Inflammatory macrophage treated with lipopolysaccharide for 1 hour (primary cell): ENCODE data around the gene TMEM215.
"Not testable (repeated sequence)": the region's sequence is repeated elsewhere in the genome, so short reads cannot be mapped to it uniquely, and the experiment has no call there.

Experiments
- DNase-seq, 2 donors: peaks; one replicate each; pipeline ENCODE4 v3.0.0-alpha.2; 2020 to 2022

TMEM215 gene

GRCh38 chr9:32783168-32783891 is at the start of gene TMEM215:
Gene TMEM215, plus strand, starts transcription at chr9:32783540. Its CDS starts 644 bp downstream, at chr9:32784184.
- no peak for DNase-seq

DNA sequence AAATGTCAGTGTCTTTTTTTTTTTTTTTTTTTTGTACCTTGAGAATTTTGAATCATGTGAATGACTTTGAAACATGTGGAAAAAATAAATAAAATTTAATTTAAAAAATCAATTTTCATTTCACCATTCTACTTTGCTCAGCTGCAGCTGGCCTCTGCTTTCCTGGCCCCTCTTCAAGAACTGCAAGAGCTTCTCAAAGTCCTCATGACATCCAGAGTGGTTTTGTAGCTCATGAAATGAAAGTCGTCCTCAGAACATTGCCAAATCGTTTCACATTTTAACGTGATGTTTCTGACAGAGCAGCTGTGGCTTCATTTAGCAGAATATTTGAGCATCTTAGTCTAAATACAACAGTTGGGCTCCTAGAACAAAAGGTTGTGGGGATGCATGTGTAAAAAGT is 47.9 kb upstream of the TMEM215 start:
- no peak for DNase-seq

DNA sequence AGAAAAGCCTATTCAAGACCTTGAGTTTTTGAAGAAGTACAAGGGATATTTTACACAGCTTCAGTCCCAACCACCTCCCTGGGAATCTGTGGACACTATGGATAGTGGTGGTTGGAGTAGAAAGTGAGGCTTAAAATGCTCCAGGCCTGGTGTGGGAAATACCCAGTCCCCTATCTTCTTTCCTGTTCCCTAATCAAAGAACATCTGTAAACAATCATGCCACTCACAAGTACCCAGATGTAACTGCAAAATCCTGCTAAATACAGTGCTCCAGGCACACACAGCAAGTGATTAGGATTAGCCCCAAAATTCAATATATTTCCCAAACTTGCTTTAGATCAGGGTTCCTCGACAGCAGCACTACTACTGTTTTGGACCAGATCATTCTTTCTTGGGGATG is 46.0 kb upstream of the TMEM215 start:
- no peak for DNase-seq

DNA sequence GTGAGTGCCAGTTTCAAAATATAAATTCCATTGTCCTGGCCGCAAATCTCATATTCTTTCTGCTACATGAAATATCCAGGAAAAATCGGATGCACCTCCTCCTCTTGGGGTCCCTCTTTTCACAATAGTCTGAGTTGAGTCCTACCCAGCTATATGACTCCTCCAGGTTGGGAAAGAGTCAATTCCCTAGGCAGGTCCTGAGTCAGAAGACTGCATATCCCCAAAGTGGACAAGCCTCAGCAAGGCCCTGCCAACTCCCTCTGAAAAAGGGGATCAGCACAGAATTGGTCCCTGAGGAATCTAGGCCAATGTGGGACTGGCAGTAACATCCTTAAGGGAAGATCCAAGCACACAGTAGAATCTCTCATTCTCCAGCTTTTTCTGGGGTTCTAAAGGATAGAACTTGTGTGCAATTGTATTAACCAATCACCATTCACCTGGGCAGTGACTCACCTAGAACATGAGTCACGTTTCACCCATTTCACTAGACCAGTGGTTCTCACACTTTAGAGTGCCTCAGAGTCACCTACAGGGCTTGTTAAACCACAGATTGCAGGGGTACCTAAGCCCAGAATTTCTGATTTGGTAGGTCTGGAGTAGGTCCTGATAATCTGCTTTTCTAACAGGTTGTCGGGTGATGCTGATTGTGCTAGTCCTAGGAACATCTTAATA is 44.7 kb upstream of the TMEM215 start:
- no peak for DNase-seq

DNA sequence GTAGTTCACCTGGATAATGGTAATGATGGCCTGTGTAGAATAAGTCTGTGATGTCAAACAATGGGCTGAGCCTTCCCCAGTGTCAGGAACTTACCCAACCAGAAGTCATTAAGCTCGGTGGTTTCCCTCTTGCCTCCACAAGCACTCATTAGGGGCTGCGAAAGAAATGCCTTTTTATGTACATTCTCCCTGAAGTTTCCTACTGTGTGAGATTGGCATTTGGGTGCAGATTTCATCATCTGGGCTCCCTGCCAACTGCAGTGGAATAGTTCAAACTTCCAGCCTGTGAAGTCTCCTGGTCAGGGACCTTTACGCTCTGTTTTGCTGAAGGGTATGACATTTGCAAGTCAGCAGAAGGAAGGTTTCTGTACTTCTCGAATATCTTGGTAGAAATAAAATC is 41.6 kb upstream of the TMEM215 start:
- DNase-seq, result no peak

- no peak for DNase-seq
These were observed 41.0 kb upstream of the TMEM215 start for GRCh38 chr9:32742296-32742695.

DNA sequence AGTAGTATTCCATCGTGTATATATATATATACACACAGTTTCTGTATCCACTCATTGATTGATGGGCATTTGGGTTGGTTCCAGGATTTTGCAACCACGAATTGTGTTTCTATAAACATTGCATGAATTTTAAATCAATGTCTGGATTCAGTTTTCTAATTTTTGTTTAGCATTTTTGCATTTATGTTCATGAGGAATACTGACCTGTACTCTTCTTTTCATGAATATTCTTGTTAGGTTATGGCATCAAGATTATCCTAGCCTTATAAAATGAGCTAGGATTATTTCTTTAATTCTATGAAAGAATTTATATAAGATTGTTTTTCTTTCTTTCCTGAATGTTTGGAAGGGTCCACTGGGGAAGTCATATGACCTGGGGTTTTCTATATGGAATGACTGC is 35.3 kb upstream of the TMEM215 start:
- no peak for DNase-seq

DNA sequence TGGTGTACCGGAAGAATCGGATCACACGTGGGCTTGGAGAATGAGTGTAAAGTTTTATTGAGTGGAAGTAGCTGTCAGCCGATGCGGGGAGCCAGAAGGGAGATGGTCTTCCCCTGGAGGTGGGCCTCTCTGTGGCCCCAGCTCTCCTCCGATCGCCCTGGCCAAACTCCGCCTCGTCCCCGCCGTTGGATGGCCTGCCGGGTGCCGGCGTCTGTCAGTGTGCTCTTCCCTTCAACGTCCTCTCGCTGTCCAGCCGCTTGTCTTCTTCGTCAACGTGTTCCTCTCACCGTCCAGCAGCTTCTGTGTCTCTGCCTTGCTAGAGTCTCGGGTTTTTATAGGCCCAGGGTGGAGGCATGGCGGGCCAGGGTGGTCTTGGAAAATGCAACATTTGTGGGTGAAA is 27.6 kb upstream of the TMEM215 start:
- DNase-seq, result no peak

GRCh38 chr9:32764139-32764538 is 19.2 kb upstream of the TMEM215 start:
- DNase-seq, result no peak

DNA sequence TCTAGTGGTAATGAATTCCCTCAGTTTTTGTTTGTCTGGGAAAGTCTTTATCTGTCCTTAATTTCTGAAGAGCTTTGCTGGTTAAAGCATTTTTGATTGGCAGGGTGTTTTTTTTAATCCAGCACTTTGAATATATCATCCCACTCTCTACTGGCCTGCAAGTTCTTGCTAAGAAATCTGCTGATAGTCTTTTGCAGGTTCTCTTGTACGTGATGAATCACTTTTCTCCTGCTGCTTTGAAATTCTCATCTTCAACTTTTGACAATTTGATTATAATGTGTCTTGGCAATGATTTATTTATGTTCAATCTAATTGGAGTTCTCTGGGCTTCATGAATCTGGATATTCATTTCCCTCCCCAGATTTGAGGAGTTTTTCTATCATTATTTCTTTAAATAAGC is 8.1 kb upstream of the TMEM215 start:
- DNase-seq, result no peak

DNA sequence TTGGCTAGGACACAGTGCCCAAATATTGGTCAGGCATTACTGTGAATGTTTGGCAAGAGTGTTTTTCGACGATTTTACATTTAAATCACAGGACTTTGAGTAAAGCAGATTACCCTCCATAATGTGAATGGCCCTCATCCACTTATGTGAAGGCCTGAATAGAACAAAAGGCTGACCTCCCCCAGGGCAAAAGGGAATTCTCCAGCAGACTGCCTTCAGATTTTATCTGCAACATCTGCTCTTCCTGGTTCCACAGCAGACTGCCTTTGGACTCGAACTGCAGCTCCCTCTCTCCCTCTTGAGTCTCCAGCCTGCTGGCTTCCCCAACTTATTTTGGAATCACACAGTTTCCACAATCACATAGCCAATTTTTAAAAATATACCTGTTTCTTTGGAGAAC is 7.1 kb upstream of the TMEM215 start:
- no peak for DNase-seq

GRCh38 chr9:32782476-32783167 is 718 bp upstream of the TMEM215 start:
- DNase-seq, result no peak

GRCh38 chr9:32787816-32788215 is 4.5 kb downstream of the TMEM215 start:
- DNase-seq, result no peak

DNA sequence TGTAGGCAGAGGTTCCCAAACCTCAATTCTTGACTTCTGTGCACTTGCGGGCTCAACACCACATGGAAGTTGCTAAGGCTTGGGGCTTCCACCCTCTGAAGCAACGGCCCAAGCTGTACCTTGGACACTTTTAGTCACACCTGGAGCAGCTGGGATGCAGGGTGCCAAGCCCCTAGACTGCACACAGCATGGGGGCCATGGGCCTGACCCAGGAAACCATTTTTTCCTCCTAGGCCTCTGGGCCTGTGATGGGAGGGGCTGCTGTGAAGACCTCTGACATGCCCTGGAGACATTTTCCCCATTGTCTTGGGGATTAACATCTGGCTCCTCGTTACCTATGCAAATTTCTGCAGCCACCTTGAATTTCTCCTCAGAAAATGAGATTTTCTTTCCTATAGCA is 12.7 kb downstream of the TMEM215 start:
- not testable (repeated sequence) for DNase-seq

GRCh38 chr9:32801530-32801929 is 18.2 kb downstream of the TMEM215 start:
- DNase-seq, result no peak

DNA sequence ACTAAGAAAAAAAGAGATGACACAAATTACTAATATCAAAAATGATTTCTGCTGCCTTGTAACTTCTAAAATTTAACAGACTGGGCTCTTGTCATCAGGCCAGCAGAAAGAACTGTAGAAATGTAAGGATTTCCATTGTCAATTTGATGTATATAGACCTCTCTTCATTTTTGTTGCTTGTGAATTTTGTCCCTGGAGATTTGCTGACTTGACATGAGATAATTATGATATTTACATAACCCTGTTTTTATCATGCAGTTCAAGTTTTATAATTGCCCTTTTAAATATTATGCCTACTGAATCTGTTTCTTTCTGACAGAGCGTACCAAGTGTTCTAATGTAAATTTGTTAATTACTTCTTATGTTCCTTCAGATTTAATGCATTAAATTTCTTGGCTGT is 23.9 kb downstream of the TMEM215 start:
- DNase-seq, result no peak

- no peak for DNase-seq
These were observed 27.9 kb downstream of the TMEM215 start for GRCh38 chr9:32811246-32811645.

- no peak for DNase-seq
These were observed 37.0 kb downstream of the TMEM215 start for GRCh38 chr9:32820322-32820721.

DNA sequence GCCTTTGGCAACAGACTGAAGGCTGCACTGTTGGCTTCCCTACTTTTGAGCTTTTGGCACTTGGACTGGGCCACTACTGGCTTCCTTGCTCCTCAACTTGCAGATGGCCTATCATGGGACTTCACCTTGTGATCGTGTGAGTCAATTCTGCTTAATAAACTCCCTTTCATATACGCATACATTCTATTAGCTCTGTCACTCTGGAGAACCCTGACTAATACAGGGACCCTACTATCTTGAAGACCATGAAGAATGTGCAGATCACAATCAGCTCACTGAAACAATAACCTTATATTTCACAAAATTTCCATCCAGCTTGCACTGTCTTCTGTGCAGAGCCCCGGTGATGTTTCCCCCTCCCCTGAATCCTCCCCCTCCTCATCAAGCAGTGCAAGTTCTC is 39.8 kb downstream of the TMEM215 start:
- no peak for DNase-seq

DNA sequence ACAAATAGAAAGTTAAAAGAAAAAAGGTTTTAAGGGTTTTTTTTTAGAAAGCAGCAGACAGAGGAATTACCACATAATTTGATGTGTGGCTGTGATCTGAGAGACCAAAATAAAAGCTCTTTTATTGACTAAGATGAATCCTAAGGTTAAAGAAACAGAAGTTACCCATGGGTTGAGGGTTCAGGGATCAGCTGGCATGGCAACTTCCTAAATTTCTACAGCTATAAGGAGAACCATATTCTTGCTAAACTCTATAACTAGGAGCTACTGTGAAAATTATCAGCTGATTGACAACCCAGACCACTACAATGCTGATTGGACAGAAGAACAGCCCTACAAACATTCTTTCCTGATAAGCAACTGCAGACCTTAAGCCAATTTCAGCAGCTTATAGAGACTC is 40.2 kb downstream of the TMEM215 start:
- DNase-seq, result no peak

GRCh38 chr9:32825203-32825602 is 41.9 kb downstream of the TMEM215 start:
- no peak for DNase-seq

- DNase-seq, result no peak
These were observed 45.5 kb downstream of the TMEM215 start for GRCh38 chr9:32828861-32829260.

DNA sequence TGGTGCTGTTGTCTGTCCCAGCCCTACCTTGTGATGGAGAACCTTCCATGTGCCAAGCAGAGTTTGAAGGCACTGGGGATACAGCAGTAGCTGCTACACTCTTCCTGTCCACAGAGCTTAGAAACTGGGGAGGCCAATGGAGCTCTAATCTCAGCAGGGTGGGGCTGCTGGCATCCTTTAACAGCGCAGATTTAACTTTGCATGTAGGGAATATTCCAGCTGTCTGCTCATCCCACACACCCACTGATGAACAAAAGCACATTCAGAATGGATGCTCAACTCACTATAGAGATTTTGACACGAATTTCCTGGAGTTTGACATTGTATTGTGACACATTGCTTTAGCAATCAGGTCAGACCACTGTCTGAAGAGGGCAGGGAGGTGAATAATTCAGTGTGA is 49.0 kb downstream of the TMEM215 start:
- no peak for DNase-seq
